Activated T-cell treated with anti-CD3 and anti-CD28 coated beads, Interleukin-2, amount 50 U/mL, for 4 hours (primary cell): ENCODE data around the gene FIS1. TPM values are rescaled to one million over a fixed set of nuclear protein-coding genes. Genes with fewer than 3 reads are reported as not detected.

Experiments used
- ATAC-seq, 2 donors: fragments of 200-7000 bp; cut with Tn5 transposase; one replicate each; pipeline ENCODE4 v1.10.0; 2021
- DNase-seq: peaks from one replicate; pipeline ENCODE4 v3.0.0-alpha.2; 2020
- H3K27me3 Mint-ChIP-seq: one replicate; pipeline ENCODE4 v1.8.0; 2021; ENCODE audit warnings: low read depth, mixed read lengths
- H3K36me3 Mint-ChIP-seq: one replicate; pipeline ENCODE4 v1.8.0; 2022; ENCODE audit warnings: mixed read lengths; ENCODE audit not compliant: insufficient read depth
- H3K4me1 Mint-ChIP-seq: one replicate; pipeline ENCODE4 v1.8.0; 2021; ENCODE audit warnings: low read depth, mixed read lengths
- H3K4me3 Mint-ChIP-seq: one replicate; pipeline ENCODE4 v1.8.0; 2021; ENCODE audit warnings: mild to moderate bottlenecking, moderate library complexity, mixed read lengths
- H3K9me3 Mint-ChIP-seq: one replicate; pipeline ENCODE4 v1.8.0; 2021; ENCODE audit warnings: mixed read lengths
- total RNA-seq, 3 donors: library from RNA; stranded (reverse); gene quantifications; one replicate each; pipeline ENCODE4 v1.2.1, GENCODE V29; 2021

The FIS1 gene
- total RNA-seq, 3 donors from 2014 or later: 126 to 148 (median 136) TPM

- H3K36me3 Mint-ChIP-seq: no peaks in the 10 kb centered on the region
- no peak for ATAC-seq
- H3K4me1 Mint-ChIP-seq: peaks cover 3% of the 10 kb centered on the region
- H3K9me3 Mint-ChIP-seq: no peaks in the 10 kb centered on the region
- H3K27me3 Mint-ChIP-seq: peaks cover 17% of the 10 kb centered on the region
- H3K4me3 Mint-ChIP-seq: no peak overlapping the region
- DNase-seq: no peak
Observed at GRCh38 chr7:101195884-101196283, 49.0 kb downstream of the FIS1 start.

Other genes with a start within 250 kb of the FIS1 start
- not detected for gene MUC17, start 225.0 kb downstream of the FIS1 start, total RNA-seq
- 10 to 100 TPM; 23.9 to 26.8 (median 24.2) TPM for gene TRIM56, start 159.6 kb downstream of the FIS1 start, total RNA-seq
- gene SERPINE1, start 118.0 kb downstream of the FIS1 start, total RNA-seq: under 1 TPM; 0.18 to 0.46 (median 0.33) TPM
- gene AP1S1, start 90.6 kb downstream of the FIS1 start, total RNA-seq: 10 to 100 TPM; 27.6 to 32.9 (median 28.3) TPM
- not detected for gene VGF, start 79.5 kb downstream of the FIS1 start, total RNA-seq
- not detected for gene NAT16, start 64.8 kb downstream of the FIS1 start, total RNA-seq
- gene MOGAT3, start 44.0 kb downstream of the FIS1 start, total RNA-seq: not detected
- 10 to 100 TPM; 30.1 to 38.9 (median 33.2) TPM for gene PLOD3, start 27.5 kb downstream of the FIS1 start, total RNA-seq
- gene ZNHIT1, start 26.9 kb downstream of the FIS1 start, total RNA-seq: 10 to 100 TPM; 50.4 to 55.0 (median 53.2) TPM
- 10 to 100 TPM; 15.6 to 18.5 (median 17.6) TPM for gene CLDN15, start 7.3 kb downstream of the FIS1 start, total RNA-seq
- gene IFT22, start 76.7 kb upstream of the FIS1 start, total RNA-seq: 10 to 100 TPM in 1 of 3 donors, 1 to 10 TPM in 2; 7.7 to 10.7 (median 8.3) TPM
- gene COL26A1, start 117.8 kb upstream of the FIS1 start, total RNA-seq: under 1 TPM in 1 of 3 donors, not detected in 2; 0.05 TPM